ENCODE measurements around the gene JAK2.

DNA sequence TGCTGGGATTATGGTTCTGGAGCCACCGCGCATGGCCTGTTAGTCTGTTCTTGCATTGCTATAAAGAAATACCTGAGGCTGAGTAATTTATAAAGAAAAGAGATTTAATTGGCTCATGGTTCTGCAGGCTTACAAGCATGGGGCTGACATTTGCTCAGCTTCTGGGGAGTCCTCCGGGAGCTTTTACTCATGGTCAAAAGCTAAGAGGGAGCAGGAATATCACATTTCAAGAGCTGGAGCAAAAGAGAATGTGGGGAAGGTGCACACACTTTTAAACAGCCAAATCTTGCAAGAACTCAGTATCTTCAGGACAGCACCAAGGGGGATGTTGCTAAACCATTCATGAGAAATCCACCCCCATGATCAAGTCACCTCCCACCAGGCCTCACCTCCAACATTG, 12.1 kb downstream of the JAK2 start:
- TF ChIP-seq POLR2A (IDR thresholded peaks at IDR 0.05), result no peak
- TF ChIP-seq CTCF (IDR thresholded peaks at IDR 0.05 in 4 of 5, conservative IDR thresholded peaks at IDR 0.05 in 1 of 5), result no peak
